Type B pancreatic cell (in vitro differentiated cells): ENCODE results near the gene CDKN2AIPNL. TPM values are rescaled to one million over a fixed set of nuclear protein-coding genes. Genes with fewer than 3 reads are reported as not detected.

Experiments used
- DNase-seq: peaks from one replicate; pipeline ENCODE4 v3.0.0; 2021; ENCODE audit warnings: mixed read lengths; ENCODE audit not compliant: unreplicated experiment; ENCODE audit errors: extremely low spot score
- H3K27ac Mint-ChIP-seq: 2 replicates; pipeline ENCODE4 v1.8.0; 2021; ENCODE audit warnings: mild to moderate bottlenecking, mixed read lengths
- H3K27me3 Mint-ChIP-seq: 2 replicates; pipeline ENCODE4 v1.8.0; 2021; ENCODE audit warnings: mixed read lengths
- H3K36me3 Mint-ChIP-seq: 2 replicates; pipeline ENCODE4 v1.8.0; 2021; ENCODE audit warnings: mixed read lengths
- H3K4me1 Mint-ChIP-seq: one replicate; pipeline ENCODE4 v1.8.0; 2021; ENCODE audit warnings: mixed read lengths; ENCODE audit not compliant: unreplicated experiment
- H3K4me3 Mint-ChIP-seq: 2 replicates; pipeline ENCODE4 v1.8.0; 2021; ENCODE audit warnings: mild to moderate bottlenecking, mixed read lengths
- H3K9me3 Mint-ChIP-seq: 2 replicates; pipeline ENCODE4 v1.8.0; 2021; ENCODE audit warnings: mixed read lengths
- CTCF ChIP-seq: fragments of 200-600 bp; sonication (generic); conservative IDR thresholded peaks from 2 replicates; pipeline ENCODE4 v1.5.0; 2021; ENCODE audit warnings: antibody characterized with exemption, mild to moderate bottlenecking
- total RNA-seq: library from RNA; stranded (reverse); gene quantifications from 2 replicates; pipeline ENCODE4 v1.2.1, GENCODE V29; 2021; ENCODE audit warnings: low replicate concordance

Gene CDKN2AIPNL
- total RNA-seq, 1 donor from 2014 or later, result 28.7 TPM

DNA sequence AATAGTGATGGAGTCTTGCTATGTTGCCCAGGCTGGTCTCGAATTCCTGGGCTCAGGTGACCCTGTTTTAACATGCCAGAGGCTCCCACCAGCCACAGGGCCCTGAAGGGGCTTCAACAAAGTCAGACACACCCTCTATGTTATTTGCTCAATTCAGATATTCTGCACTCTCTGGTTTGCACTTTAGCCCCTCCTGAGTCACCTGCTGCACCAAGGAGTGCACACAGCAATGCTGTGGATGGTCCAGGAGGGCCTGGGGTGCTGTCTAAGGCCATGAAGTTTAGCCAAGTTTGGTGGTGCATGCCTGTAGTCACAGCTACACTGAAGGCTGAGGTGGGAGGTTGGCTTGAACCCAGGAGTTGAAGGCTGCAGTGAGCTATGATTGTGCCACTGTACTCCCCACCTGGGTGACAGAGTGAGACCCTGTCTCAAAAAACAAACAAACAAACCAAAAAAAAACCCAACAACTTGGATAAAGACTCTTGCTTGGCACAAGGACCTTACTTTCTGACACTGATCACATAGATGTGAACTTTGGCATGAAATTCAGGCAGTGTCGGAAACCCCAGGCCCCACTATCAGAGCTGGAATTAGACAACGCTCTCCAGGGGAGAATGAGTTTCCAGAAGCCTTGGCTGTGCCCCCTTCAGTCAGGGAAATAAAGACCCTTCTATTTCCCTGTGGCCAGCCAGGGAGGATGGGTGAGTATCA lies 39.7 kb upstream of the CDKN2AIPNL start:
- no peak for TF ChIP-seq CTCF
- Mint-ChIP-seq H3K27ac (no peak overlapping the region), H3K4me3 (no peak overlapping the region), H3K4me1 (no peaks in the 10 kb centered on the region), H3K9me3 (no peaks in the 10 kb centered on the region), H3K27me3 (peaks cover 4% of the 10 kb centered on the region), H3K36me3 (no peaks in the 10 kb centered on the region)
- no peak for DNase-seq

- H3K27me3 Mint-ChIP-seq, result peaks cover 4% of the 10 kb centered on the region
- H3K4me3 Mint-ChIP-seq, result no peak overlapping the region
- no peaks in the 10 kb centered on the region for H3K36me3 Mint-ChIP-seq
- no peak for TF ChIP-seq CTCF
- H3K27ac Mint-ChIP-seq, result no peak overlapping the region
- H3K4me1 Mint-ChIP-seq, result no peaks in the 10 kb centered on the region
- no peaks in the 10 kb centered on the region for H3K9me3 Mint-ChIP-seq
- DNase-seq, result no peak
These were observed 38.7 kb upstream of the CDKN2AIPNL start for GRCh38 chr5:134450374-134450773.

DNA sequence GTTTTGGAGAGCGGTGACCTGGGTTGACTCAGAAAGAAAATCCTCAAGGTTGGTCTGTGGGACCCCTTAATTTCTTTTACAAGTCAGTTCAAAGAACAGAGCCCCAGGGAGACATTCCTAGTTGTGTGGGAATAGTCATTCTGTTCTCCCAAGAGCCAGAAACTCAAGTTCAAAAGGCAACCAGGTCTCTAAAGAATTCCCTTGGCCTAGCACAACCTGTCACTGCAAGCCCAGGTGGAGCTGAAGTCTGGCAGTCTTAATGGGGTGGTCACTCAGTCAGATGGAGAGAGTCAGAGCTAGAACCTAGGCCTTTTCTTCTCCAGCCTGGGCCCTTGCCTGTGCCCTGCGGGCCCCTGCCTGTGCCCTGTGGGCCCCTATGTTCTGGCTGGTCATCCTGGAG lies 37.5 kb upstream of the CDKN2AIPNL start:
- no peaks in the 10 kb centered on the region for H3K4me1 Mint-ChIP-seq
- H3K9me3 Mint-ChIP-seq, result no peaks in the 10 kb centered on the region
- H3K27ac Mint-ChIP-seq, result no peak overlapping the region
- no peak for TF ChIP-seq CTCF
- no peak overlapping the region for H3K4me3 Mint-ChIP-seq
- H3K27me3 Mint-ChIP-seq, result no peaks in the 10 kb centered on the region
- no peaks in the 10 kb centered on the region for H3K36me3 Mint-ChIP-seq
- no peak for DNase-seq

DNA sequence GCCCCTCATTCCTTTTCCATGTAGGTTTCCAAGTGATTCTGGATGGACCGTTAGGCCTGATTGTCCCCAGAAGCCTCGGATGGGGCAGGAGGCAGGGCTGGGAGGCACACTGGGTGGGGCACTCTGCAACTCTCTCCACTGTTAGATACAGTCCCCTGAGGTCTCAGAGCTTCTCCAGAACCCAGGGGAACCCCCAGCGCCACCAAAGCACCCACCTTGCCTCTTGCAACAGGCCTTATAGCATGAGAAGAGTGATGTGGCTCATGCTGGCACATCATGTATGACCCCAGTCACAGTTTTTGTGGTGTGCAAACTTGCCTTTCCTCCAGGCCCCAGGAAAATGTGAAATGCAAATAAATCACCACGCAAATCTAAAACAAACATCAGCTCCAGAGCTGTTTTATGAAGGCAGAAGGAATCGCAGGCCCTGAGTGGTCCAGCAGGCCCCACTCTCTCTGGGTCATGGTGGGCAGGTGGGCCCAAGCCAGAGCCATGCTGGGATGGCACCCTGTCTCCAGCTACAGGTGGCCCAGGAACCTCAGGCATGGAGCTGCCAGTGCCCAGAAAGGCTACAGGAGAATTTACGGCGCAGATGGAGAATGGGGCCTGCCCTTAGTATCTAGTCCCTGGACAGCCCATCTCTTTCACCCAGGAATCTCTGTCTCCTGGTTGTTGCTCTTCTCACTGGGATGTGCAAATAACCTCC lies 36.3 kb upstream of the CDKN2AIPNL start:
- DNase-seq, result no peak
- no peaks in the 10 kb centered on the region for H3K36me3 Mint-ChIP-seq
- no peak overlapping the region for H3K27ac Mint-ChIP-seq
- no peak overlapping the region for H3K4me3 Mint-ChIP-seq
- H3K27me3 Mint-ChIP-seq, result no peaks in the 10 kb centered on the region
- TF ChIP-seq CTCF, result no peak
- H3K9me3 Mint-ChIP-seq, result no peaks in the 10 kb centered on the region
- H3K4me1 Mint-ChIP-seq, result no peaks in the 10 kb centered on the region

DNA sequence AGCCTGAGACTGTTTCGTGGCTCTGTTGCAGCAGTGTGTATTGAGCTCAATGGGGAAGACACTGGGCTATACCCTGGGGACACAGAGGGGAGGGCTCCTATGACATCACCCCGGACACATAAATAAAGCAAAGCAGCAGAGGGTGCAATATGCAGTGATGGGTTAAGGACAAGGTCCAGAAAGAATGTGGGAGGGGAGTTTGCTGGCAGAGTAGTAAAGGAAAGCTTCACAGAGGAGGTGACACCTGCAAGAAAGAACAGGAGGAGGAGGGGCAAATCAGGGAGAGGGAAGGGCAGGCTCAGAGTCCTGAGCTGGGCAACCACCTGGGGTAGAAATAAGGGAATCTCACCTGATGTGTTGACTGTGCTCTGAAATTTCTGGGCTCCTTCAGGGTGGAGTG lies 35.3 kb upstream of the CDKN2AIPNL start:
- Mint-ChIP-seq H3K4me1 (no peaks in the 10 kb centered on the region), H3K9me3 (no peaks in the 10 kb centered on the region), H3K27ac (no peak overlapping the region), H3K27me3 (no peaks in the 10 kb centered on the region), H3K4me3 (no peak overlapping the region), H3K36me3 (no peaks in the 10 kb centered on the region)
- TF ChIP-seq CTCF, result no peak
- no peak for DNase-seq
